ENCODE measurements around the gene NFE2L2.
"Not testable (repeated sequence)": the region's sequence is repeated elsewhere in the genome, so short reads cannot be mapped to it uniquely, and the experiment has no call there.

NFE2L2 gene

GRCh38 chr2:177195194-177195593, 69.3 kb downstream of the NFE2L2 start:
- DNase-seq (ENCODE audit: low read depth in 2 of 2): no peak

GRCh38 chr2:177193240-177193639, 71.3 kb downstream of the NFE2L2 start:
- DNase-seq (ENCODE audit: low read depth in 2 of 2): no peak

GRCh38 chr2:177192788-177193187, 71.7 kb downstream of the NFE2L2 start:
- no peak for DNase-seq (ENCODE audit: low read depth in 2 of 2)

- DNase-seq (ENCODE audit: low read depth in 2 of 2): no peak
These were observed 73.6 kb downstream of the NFE2L2 start for GRCh38 chr2:177190941-177191340.

- no peak for DNase-seq (ENCODE audit: low read depth in 2 of 2)
These were observed 75.8 kb downstream of the NFE2L2 start for GRCh38 chr2:177188482-177189469.

- DNase-seq (ENCODE audit: low read depth in 2 of 2): no peak
These were observed 76.8 kb downstream of the NFE2L2 start for GRCh38 chr2:177187631-177188312.

GRCh38 chr2:177186038-177186437, 78.5 kb downstream of the NFE2L2 start:
- not testable (repeated sequence) for DNase-seq (ENCODE audit: low read depth in 2 of 2)

GRCh38 chr2:177184606-177185005, 79.9 kb downstream of the NFE2L2 start:
- DNase-seq (ENCODE audit: low read depth in 2 of 2): no peak

- DNase-seq (ENCODE audit: low read depth in 2 of 2): no peak
These were observed 80.7 kb downstream of the NFE2L2 start for GRCh38 chr2:177183860-177184259.

All from stimulated activated CD4-positive, alpha-beta T cell treated with anti-CD3 and anti-CD28 coated beads, Interleukin-4, amount 100 ng/mL, for 48 hours (primary cell).